ENCODE measurements around the gene PRUNE1.

Gene PRUNE1

DNA sequence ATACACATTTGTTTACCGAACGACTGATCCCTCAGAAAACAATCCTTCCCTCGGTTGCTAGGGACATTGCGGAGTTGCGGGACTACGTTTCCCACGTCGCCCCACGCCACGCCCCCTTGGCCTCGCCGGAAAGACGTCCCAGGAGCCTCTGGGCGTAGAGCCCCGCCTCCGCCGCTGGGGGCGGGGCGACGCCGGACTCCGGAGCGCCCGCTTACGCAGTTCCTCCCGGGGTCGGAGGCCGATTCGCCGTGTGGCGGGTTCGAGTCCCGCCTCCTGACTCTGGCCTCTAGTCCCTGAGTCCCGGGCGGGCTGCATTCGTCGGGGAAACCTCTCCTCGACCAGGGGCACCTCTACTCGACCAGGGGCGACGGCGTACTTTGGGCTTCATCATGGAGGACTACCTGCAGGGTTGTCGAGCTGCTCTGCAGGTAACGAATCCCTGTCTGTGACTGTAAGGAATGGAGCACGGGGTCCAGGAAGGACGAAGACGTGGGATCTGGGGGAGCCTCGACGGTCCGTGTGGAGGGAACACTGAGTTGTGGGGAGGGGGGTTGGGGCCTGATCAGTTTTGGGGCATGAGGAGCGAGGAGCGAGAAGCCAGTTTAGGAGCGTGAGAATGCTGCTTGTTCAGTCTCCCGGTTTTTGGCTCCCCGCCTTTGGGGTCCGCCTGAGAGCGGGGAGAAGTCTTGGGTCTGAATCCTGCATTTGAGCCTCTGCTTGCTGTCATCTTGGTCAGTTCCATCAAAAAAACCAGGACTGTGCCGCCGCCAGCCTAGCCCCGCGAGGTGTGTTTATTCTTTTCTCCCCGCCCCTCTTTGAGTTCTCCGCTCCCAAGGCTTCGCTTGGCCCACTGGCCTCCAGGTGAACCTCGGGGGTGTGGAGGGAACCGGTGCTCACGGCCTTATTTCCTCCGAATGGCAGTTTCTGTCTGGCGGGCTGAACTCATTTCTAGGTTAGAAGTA, at the start of gene PRUNE1:
TSS of gene PRUNE1 (plus strand) at position 206 of the 962 bp plus-strand sequence. CDS start at position 390, 184 bp downstream.
- H3K4me2 ChIP-seq, result peak within 1 kb of the TSS; percentile 73
- H3K4me1 ChIP-seq (ENCODE audit: low read depth, poor library complexity, severe bottlenecking), result peaks cover 58% of the 10 kb centered on the region

DNA sequence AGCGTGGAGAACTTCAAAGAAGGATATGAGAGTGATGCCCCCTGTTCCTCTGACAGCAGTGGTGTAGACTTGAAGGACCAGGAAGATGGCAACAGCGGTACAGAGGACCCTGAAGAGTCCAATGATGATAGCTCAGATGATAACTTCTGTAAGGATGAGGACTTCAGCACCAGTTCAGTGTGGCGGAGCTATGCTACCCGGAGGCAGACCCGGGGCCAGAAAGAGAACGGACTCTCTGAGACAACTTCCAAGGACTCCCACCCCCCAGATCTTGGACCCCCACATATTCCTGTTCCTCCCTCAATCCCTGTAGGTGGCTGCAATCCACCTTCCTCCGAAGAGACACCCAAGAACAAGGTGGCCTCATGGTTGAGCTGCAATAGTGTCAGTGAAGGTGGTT, 47.6 kb upstream of the PRUNE1 start:
- no peak overlapping the region for H2AFZ ChIP-seq (ENCODE audit: low read depth)
- no peak overlapping the region for H3K27ac ChIP-seq
- H3K4me1 ChIP-seq (ENCODE audit: low read depth, poor library complexity, severe bottlenecking), result no peaks in the 10 kb centered on the region
- H4K20me1 ChIP-seq (ENCODE audit: insufficient read depth), result no peaks in the 10 kb centered on the region
- no peaks in the 10 kb centered on the region for H3K27me3 ChIP-seq (ENCODE audit: insufficient read depth, low read depth)
- no peaks in the 10 kb centered on the region for H3K79me2 ChIP-seq (ENCODE audit: insufficient read depth, low read depth)
- TF ChIP-seq, protein P1, sequence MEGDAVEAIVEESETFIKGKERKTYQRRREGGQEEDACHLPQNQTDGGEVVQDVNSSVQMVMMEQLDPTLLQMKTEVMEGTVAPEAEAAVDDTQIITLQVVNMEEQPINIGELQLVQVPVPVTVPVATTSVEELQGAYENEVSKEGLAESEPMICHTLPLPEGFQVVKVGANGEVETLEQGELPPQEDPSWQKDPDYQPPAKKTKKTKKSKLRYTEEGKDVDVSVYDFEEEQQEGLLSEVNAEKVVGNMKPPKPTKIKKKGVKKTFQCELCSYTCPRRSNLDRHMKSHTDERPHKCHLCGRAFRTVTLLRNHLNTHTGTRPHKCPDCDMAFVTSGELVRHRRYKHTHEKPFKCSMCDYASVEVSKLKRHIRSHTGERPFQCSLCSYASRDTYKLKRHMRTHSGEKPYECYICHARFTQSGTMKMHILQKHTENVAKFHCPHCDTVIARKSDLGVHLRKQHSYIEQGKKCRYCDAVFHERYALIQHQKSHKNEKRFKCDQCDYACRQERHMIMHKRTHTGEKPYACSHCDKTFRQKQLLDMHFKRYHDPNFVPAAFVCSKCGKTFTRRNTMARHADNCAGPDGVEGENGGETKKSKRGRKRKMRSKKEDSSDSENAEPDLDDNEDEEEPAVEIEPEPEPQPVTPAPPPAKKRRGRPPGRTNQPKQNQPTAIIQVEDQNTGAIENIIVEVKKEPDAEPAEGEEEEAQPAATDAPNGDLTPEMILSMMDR (conservative IDR thresholded peaks at IDR 0.05; ENCODE audit: low read depth, low read length), result no peak
- peaks cover 8% of the 10 kb centered on the region; the same call in 1 of the 2 replicates for H3K36me3 ChIP-seq (ENCODE audit: insufficient read depth)
- H3K4me3 ChIP-seq (IDR thresholded peaks at IDR 0.05; ENCODE audit: insufficient read depth, low read depth, low read length), result no peak overlapping the region
- H3K4me2 ChIP-seq, result no peak overlapping the region
- no peak overlapping the region for H3K9ac ChIP-seq

More for the DNA sequence above, at the start of gene PRUNE1:
- TF ChIP-seq, protein P1 (conservative IDR thresholded peaks at IDR 0.05; ENCODE audit: low read depth, low read length), result no peak; the same call in 1 of the 2 replicates
- Histone ChIP-seq H2AFZ (ENCODE audit: low read depth) (peak within 1 kb of the TSS; percentile 84), H3K27me3 (ENCODE audit: insufficient read depth, low read depth) (no peaks in the 10 kb centered on the region), H3K27ac (peak within 1 kb of the TSS; percentile 68), H3K9ac (peak within 1 kb of the TSS; percentile 65), H3K4me3 (IDR thresholded peaks at IDR 0.05; ENCODE audit: insufficient read depth, low read depth, low read length) (peak within 1 kb of the TSS; percentile 99), H3K36me3 (ENCODE audit: insufficient read depth) (no peaks in the 10 kb centered on the region), H4K20me1 (ENCODE audit: insufficient read depth) (no peaks in the 10 kb centered on the region), H3K79me2 (ENCODE audit: insufficient read depth, low read depth) (no peaks in the 10 kb centered on the region)

DNA sequence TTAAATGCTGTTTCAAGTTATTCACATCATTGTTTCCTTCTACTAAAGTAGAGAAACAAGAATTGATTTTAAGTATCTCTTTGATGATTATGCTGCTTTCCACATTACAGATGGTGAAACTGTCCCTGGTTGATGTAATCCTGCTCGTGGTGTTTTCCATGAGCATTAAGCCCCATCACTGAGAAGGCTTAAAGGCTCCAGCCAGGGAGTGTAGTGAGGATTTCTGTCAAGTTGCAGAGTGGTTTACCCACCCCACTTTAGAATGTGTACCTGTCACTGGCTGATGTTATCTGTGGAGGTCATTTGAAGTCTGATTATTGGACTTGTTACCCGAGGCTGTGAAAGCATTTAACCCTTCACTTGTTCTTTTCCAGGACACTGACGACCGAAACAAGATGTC, 46.5 kb upstream of the PRUNE1 start:
- Histone ChIP-seq H3K4me1 (ENCODE audit: low read depth, poor library complexity, severe bottlenecking) (no peaks in the 10 kb centered on the region), H3K9ac (no peak overlapping the region), H2AFZ (ENCODE audit: low read depth) (no peak overlapping the region), H4K20me1 (ENCODE audit: insufficient read depth) (no peaks in the 10 kb centered on the region), H3K79me2 (ENCODE audit: insufficient read depth, low read depth) (no peaks in the 10 kb centered on the region), H3K27ac (no peak overlapping the region), H3K36me3 (ENCODE audit: insufficient read depth) (peaks cover 19% of the 10 kb centered on the region; the same call in 1 of the 2 replicates), H3K4me2 (no peak overlapping the region), H3K4me3 (IDR thresholded peaks at IDR 0.05; ENCODE audit: insufficient read depth, low read depth, low read length) (no peak overlapping the region), H3K27me3 (ENCODE audit: insufficient read depth, low read depth) (no peaks in the 10 kb centered on the region)
- TF ChIP-seq, protein P1 (conservative IDR thresholded peaks at IDR 0.05; ENCODE audit: low read depth, low read length), result no peak

DNA sequence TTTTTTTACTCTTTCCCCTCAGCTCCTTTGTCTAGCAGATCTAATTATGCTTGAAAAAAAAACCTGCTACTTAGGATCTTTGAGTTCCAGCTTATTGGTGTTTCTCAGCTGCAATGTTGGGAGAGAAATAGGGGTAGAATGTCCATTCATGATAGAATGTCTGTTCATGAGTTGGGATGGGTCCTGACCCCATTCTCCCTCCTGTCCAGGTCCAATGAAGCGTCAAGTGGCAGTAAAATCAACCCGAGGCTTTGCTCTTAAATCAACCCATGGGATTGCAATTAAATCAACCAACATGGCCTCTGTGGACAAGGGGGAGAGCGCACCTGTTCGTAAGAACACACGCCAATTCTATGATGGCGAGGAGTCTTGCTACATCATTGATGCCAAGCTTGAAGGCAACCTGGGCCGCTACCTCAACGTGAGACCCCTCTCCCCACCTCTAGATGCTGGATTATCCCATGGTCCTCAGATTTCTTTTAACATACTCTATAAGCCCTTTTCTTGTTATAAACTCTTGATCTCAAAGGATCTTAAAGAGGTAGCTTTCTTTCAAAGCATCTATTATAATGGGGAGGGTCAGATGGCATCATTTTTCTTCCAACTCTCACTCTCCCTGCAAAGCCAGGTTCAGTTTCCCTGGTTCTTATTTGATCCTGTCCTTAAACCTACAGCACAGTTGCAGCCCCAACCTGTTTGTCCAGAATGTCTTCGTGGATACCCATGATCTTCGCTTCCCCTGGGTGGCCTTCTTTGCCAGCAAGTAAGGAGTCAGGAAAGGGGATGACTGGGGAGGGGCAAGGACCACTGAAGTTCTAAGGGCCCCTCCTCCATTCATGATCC, 44.7 kb upstream of the PRUNE1 start:
- no peaks in the 10 kb centered on the region for H4K20me1 ChIP-seq (ENCODE audit: insufficient read depth)
- no peaks in the 10 kb centered on the region for H3K4me1 ChIP-seq (ENCODE audit: low read depth, poor library complexity, severe bottlenecking)
- no peak overlapping the region for H3K4me2 ChIP-seq
- H2AFZ ChIP-seq (ENCODE audit: low read depth), result no peak overlapping the region
- peaks cover 35% of the 10 kb centered on the region; the same call in 1 of the 2 replicates for H3K36me3 ChIP-seq (ENCODE audit: insufficient read depth)
- no peaks in the 10 kb centered on the region; the same call in 1 of the 2 replicates for H3K79me2 ChIP-seq (ENCODE audit: insufficient read depth, low read depth)
- TF ChIP-seq, protein P1 (conservative IDR thresholded peaks at IDR 0.05; ENCODE audit: low read depth, low read length), result no peak
- no peak overlapping the region for H3K9ac ChIP-seq
- no peaks in the 10 kb centered on the region for H3K27me3 ChIP-seq (ENCODE audit: insufficient read depth, low read depth)
- H3K27ac ChIP-seq, result no peak overlapping the region
- no peak overlapping the region for H3K4me3 ChIP-seq (IDR thresholded peaks at IDR 0.05; ENCODE audit: insufficient read depth, low read depth, low read length)
